HepG2 (cell line): ENCODE data around the gene MINDY2. TPM values are rescaled to one million over a fixed set of nuclear protein-coding genes. Genes with fewer than 3 reads are reported as not detected.
A peak's percentile ranks its signal among the peaks of the same experiment; 100 is the strongest.

ENCODE experiments used
- AFF4 ChIP-seq: sonication (generic); formaldehyde crosslinking; IDR thresholded peaks from 2 replicates; pipeline ENCODE4 v1.4.0; 2020; ENCODE audit warnings: missing genetic modification reagents
- ATRX ChIP-seq: sonication (generic); formaldehyde crosslinking; IDR thresholded peaks from 2 replicates; pipeline ENCODE4 v1.4.0; 2020; ENCODE audit warnings: missing genetic modification reagents, borderline replicate concordance
- DMAP1 ChIP-seq: IDR thresholded peaks from 2 replicates; pipeline ENCODE4 v1.6.1; 2016
- HIC2 ChIP-seq: sonication (generic); formaldehyde crosslinking; IDR thresholded peaks from 2 replicates; pipeline ENCODE4 v1.9.0; 2022; ENCODE audit warnings: low read depth, missing genetic modification reagents
- HOXA3 ChIP-seq: sonication (generic); formaldehyde crosslinking; IDR thresholded peaks from 2 replicates; pipeline ENCODE4 v1.5.0; 2020; ENCODE audit warnings: missing genetic modification reagents
- IRF9 ChIP-seq: sonication (generic); formaldehyde crosslinking; IDR thresholded peaks from 2 replicates; pipeline ENCODE4 v1.8.0; 2022; ENCODE audit warnings: missing genetic modification reagents, mild to moderate bottlenecking, borderline replicate concordance
- KAT7 ChIP-seq: IDR thresholded peaks from 2 replicates; pipeline ENCODE4 v1.6.1; 2018; ENCODE audit warnings: borderline replicate concordance, missing compliant biosample characterization
- PRDM10 ChIP-seq: sonication (generic); formaldehyde crosslinking; IDR thresholded peaks from 2 replicates; pipeline ENCODE4 v1.4.0; 2020; ENCODE audit warnings: low read depth, missing genetic modification reagents
- TOE1 ChIP-seq: sonication (generic); formaldehyde crosslinking; IDR thresholded peaks from 2 replicates; pipeline ENCODE4 v1.4.0; 2020; ENCODE audit warnings: mild to moderate bottlenecking, missing genetic modification reagents
- ZBTB10 ChIP-seq: sonication (generic); formaldehyde crosslinking; IDR thresholded peaks from 2 replicates; pipeline ENCODE4 v1.4.0; 2020; ENCODE audit warnings: missing genetic modification reagents, borderline replicate concordance
- ZNF552 ChIP-seq: sonication (generic); formaldehyde crosslinking; IDR thresholded peaks from 2 replicates; pipeline ENCODE4 v1.9.0; 2022; ENCODE audit warnings: missing genetic modification reagents, mild to moderate bottlenecking, borderline replicate concordance
- ZNF570 ChIP-seq: sonication (generic); formaldehyde crosslinking; IDR thresholded peaks from 2 replicates; pipeline ENCODE4 v1.4.0; 2020; ENCODE audit warnings: mild to moderate bottlenecking, missing genetic modification reagents, borderline replicate concordance
- polyA plus RNA-seq, 8 experiments: library from polyadenylated mRNA; depleted of rRNA in 3 of 8; stranded (reverse) in 7 of 8; unstranded in 1 of 8; fragments of >200 nt; fragmentation: Illumina TruSeq in 4 of 8; extraction: Trizol in 4 of 8; gene quantifications; 2 replicates each; pipeline versions ENCODE4 v1.2.1 to v1.2.3, GENCODE V29; 2011 to 2016; ENCODE audit warnings: low read depth in 4 of 8, missing spikeins in 1 of 8, mixed read lengths in 1 of 8; ENCODE audit not compliant: insufficient read depth in 1 of 8
- total RNA-seq, 5 experiments: library from RNA; depleted of rRNA; stranded (reverse); fragments of >200 nt; fragmentation: Illumina TruSeq; extraction: Trizol; gene quantifications; 2 replicates each; pipeline ENCODE4 v1.2.3, GENCODE V29; 2016; ENCODE audit warnings: low read depth in 1 of 5

The MINDY2 gene
- total and polyA plus RNA-seq, 2 of the 13 experiments (the other 11 are each of a cell fraction or from before 2014, with no cell fraction given): 7.2 to 12.6 TPM

GRCh38 chr15:58864602-58865424, 93.7 kb downstream of the MINDY2 start (continued):
- 0 out of 2 replicates have a peak, but pooled peaks have one; percentile 45 for TF ChIP-seq PRDM10 (CRISPR knock-in tag)
- TF ChIP-seq ZNF570 (CRISPR knock-in tag): 0 out of 2 replicates have a peak, but pooled peaks have one; percentile 54
- no peak for TF ChIP-seq ATRX (CRISPR knock-in tag)
- no peak for TF ChIP-seq TOE1 (CRISPR knock-in tag)
- TF ChIP-seq AFF4 (CRISPR knock-in tag): peak; percentile 54
- peak; percentile 91 for TF ChIP-seq DMAP1 (CRISPR knock-in tag)
- peak; percentile 81; the same call in 1 of the 2 replicates for TF ChIP-seq KAT7 (CRISPR knock-in tag)
- no peak for TF ChIP-seq ZBTB10 (CRISPR knock-in tag)
- TF ChIP-seq IRF9: peak; percentile 84; the same call in 1 of the 2 replicates
- TF ChIP-seq ZNF552 (CRISPR knock-in tag): peak; percentile 85; the same call in 1 of the 2 replicates
- TF ChIP-seq HOXA3 (CRISPR knock-in tag): peak; percentile 78; the same call in 1 of the 2 replicates
- no peak for TF ChIP-seq HIC2
